GM19452 (cell line): Measurements from ENCODE around the gene PRSS2.

Experiments used
- ATAC-seq: cut with Tn5 transposase; IDR thresholded peaks from one replicate; pipeline ENCODE4 v1.9.1; 2021; ENCODE audit not compliant: unreplicated experiment

PRSS2 gene

DNA sequence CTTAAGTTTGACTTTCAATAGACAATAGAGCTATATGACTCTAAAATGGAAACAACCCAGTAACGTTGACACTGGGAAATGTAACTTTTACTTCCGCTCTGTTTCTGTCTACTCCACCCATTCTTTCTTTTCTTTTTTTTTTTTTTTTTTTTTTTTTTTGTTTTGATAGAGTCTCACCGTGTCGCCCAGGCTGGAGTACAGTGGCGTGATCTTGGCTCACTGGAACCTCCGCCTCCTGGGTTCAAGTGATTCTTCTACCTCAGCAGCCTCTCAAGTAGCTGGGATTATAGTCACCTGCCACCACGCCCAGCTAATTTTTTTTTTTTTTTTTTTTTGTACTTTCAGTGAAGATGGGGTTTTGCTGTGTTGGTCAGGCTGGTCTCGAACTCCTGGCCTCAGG is 13.9 kb downstream of the PRSS2 start:
- no peak for ATAC-seq

GRCh38 chr7:142785841-142786250 is 15.1 kb downstream of the PRSS2 start:
- no peak for ATAC-seq

- ATAC-seq, result no peak
Observed at GRCh38 chr7:142787034-142787768, 16.4 kb downstream of the PRSS2 start.

DNA sequence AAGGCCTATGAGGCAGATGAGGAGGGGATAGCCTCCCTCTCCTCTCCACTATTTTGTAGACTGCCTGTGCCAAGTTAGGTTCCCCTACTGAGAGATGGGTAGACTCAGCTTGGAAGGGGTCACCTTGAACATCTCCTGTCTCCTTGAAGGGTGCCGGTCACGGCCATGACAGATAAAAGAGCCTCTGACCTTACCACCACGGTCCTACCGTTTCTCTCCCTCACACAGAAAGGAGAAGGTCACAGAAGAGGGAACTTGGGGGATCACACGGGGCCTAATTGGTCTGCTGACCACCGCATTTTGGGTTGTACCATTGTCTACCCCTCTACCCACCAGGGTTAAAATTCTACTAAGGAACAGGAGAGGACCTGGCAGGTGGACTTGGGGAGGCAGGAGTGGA is 17.0 kb downstream of the PRSS2 start:
- ATAC-seq, result no peak

- ATAC-seq, result no peak
Observed at GRCh38 chr7:142788303-142789289, 17.8 kb downstream of the PRSS2 start.

DNA sequence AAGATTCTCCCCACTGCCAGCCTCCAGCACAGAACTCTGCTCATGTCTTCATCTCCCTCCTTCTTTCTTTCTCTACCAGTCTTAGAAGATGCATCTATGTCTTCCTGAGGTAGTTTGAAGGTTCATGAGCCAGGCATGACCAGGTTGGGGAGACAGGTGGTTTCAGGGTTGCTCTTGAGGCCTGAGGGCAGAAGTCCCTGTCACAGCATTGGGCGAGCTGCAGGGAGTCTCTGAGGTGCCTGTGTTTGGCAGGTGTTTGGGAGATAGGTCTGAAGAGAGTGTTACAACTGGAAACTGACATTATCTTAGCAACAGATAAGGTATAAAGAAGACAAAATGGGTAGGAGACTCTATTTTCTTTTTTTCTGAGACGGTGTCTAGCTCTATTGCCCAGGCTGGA is 18.7 kb downstream of the PRSS2 start:
- ATAC-seq, result no peak

DNA sequence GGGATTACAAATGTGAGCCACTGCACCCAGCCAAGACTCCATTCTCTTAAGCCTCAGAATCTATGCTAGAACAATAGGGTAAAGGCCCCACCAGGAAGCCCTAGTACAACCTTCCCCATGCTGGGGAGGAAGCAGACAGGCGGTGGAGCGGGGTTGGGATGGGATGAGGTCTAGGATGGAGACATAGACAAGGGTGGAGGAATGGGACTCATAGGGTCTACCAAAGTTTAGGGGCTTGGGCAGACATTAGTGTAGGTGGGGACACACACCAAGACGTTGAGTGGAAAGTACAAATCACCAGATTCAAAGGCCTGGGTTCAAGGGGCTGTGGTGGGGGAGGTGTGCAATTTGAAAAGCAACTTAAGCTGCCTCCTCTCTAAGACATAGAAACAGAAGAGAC is 19.3 kb downstream of the PRSS2 start:
- no peak for ATAC-seq

DNA sequence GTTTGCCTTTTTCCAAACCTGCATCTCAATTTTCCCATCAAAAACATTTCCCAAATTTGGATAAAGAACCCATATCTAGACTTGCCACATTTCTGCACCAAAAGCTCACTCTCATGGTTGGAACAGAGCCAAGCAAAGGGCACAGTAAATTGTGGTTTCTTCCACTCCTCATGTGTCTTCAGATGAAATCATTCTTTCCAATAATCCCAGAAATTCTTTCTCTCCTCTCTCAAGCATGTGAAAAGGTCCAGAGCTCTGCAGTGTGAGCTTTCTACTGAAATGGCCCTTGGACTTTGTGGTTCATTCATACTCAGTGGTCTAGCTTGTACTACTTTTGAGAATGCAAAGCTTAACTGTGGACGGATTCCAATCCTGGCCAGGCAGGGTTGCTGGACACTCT is 19.8 kb downstream of the PRSS2 start:
- no peak for ATAC-seq

DNA sequence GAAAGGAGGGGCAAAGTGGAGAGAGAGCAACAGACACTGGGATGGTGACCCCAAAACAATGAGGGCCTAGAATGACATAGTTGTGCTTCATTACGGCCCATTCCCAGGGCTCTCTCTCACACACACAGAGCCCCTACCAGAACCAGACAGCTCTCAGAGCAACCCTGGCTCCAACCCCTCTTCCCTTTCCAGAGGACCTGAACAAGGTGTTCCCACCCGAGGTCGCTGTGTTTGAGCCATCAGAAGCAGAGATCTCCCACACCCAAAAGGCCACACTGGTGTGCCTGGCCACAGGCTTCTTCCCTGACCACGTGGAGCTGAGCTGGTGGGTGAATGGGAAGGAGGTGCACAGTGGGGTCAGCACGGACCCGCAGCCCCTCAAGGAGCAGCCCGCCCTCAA is 20.7 kb downstream of the PRSS2 start:
- ATAC-seq, result no peak

- ATAC-seq, result no peak
Observed at GRCh38 chr7:142792129-142792528, 21.4 kb downstream of the PRSS2 start.

- no peak for ATAC-seq
Observed at GRCh38 chr7:142792593-142792992, 21.8 kb downstream of the PRSS2 start.

- no peak for ATAC-seq
Observed at GRCh38 chr7:142793156-142793555, 22.4 kb downstream of the PRSS2 start.

DNA sequence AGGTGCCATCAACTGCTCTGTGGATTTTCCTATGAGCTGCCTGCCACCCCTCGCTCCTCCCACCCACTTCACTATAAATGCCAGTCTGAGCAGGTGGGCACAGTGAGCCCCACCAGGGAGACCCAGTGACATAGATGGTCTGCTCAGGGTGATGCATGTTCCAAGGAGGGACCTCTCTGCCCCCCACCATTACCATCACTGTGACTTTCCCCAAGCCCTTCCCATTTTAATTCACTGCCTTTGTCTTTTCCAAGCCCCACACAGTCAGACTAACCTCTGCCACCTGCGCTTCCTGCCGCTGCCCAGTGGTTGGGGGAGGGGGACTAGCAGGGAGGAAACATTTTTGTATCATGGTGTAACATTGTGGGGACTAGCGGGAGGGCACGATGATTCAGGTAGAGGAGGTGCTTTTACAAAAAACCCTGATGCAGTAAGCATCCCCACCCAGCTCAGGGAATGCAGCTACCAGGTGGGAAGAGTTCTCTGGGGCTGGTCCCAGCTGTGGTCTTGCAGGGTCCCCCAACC is 24.6 kb downstream of the PRSS2 start:
- ATAC-seq, result no peak

GRCh38 chr7:142796001-142796500 is 25.3 kb downstream of the PRSS2 start:
- no peak for ATAC-seq

DNA sequence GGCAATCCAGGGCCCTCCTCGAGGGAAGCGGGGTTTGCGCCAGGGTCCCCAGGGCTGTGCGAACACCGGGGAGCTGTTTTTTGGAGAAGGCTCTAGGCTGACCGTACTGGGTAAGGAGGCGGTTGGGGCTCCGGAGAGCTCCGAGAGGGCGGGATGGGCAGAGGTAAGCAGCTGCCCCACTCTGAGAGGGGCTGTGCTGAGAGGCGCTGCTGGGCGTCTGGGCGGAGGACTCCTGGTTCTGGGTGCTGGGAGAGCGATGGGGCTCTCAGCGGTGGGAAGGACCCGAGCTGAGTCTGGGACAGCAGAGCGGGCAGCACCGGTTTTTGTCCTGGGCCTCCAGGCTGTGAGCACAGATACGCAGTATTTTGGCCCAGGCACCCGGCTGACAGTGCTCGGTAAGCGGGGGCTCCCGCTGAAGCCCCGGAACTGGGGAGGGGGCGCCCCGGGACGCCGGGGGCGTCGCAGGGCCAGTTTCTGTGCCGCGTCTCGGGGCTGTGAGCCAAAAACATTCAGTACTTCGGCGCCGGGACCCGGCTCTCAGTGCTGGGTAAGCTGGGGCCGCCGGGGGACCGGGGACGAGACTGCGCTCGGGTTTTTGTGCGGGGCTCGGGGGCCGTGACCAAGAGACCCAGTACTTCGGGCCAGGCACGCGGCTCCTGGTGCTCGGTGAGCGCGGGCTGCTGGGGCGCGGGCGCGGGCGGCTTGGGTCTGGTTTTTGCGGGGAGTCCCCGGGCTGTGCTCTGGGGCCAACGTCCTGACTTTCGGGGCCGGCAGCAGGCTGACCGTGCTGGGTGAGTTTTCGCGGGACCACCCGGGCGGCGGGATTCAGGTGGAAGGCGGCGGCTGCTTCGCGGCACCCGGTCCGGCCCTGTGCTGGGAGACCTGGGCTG is 26.0 kb downstream of the PRSS2 start:
- ATAC-seq, result peak; percentile 41

DNA sequence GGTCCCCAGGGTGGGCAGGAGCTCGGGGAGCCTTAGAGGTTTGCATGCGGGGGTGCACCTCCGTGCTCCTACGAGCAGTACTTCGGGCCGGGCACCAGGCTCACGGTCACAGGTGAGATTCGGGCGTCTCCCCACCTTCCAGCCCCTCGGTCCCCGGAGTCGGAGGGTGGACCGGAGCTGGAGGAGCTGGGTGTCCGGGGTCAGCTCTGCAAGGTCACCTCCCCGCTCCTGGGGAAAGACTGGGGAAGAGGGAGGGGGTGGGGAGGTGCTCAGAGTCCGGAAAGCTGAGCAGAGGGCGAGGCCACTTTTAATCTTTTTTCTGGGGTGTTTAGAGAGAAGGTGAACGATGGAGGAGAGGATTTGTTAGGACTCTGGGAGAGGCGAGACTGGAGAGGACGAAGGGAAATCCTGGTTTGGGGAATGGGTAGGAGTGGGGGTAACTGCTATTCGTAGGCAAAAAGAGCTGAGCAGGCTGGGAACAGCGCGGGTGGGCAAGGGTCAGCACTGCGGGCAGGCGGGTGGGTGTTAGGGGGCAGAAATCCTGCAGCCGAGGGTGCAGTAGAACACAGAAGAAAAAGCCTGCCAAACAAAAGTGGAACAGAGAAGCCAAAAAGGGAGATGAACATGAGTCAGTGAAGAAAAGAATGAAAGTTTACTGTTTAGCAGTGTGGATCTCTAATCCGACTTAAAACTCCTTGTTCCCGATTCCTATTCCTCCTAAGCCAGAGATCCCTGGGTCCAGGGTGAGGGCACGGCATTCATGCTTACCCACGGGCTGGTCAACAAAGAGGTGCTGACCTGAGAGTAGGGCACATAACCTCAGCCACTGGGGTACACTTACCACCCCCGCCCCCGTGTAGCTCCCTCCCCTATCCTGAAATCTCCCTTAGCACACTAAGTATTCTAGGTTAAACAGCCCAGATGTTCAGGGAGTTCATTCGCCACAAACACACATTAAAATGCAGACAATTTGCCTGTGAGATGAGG is 26.9 kb downstream of the PRSS2 start:
- ATAC-seq, result peak; percentile 34

- no peak for ATAC-seq
Observed at GRCh38 chr7:142798451-142799436, 28.0 kb downstream of the PRSS2 start.

GRCh38 chr7:142799437-142799835 is 28.7 kb downstream of the PRSS2 start:
- ATAC-seq, result no peak
